GM12874 (cell line): ENCODE measurements around the gene SDK2.

Experiments used
- TF ChIP-seq, protein P1 (sequence below): IDR thresholded peaks from 2 replicates; pipeline ENCODE4 v1.5.1; 2011; ENCODE audit warnings: low read depth, mild to moderate bottlenecking, control low read depth, low read length, moderate library complexity; ENCODE audit not compliant: insufficient read depth

SDK2 gene

DNA sequence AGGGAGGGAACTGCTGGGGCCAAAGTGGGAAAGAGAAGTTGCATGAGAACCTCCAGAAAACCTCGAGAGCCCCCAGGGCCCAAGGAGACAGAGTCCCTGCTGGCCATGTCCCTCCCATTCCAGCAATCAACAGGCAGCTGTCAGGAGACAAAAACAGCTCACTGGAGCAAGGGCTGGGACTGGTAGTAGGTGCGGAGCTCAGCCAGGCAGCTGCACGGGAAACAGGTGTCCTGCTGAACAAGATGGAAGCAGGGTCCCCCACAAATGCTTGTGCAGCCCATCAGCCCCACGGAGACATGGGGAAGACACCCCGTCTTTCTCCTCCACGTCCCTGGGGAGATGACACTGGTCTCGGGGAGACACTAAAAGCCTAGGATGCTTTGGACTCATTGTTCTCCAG, 34.5 kb downstream of the SDK2 start:
- TF ChIP-seq, protein P1, sequence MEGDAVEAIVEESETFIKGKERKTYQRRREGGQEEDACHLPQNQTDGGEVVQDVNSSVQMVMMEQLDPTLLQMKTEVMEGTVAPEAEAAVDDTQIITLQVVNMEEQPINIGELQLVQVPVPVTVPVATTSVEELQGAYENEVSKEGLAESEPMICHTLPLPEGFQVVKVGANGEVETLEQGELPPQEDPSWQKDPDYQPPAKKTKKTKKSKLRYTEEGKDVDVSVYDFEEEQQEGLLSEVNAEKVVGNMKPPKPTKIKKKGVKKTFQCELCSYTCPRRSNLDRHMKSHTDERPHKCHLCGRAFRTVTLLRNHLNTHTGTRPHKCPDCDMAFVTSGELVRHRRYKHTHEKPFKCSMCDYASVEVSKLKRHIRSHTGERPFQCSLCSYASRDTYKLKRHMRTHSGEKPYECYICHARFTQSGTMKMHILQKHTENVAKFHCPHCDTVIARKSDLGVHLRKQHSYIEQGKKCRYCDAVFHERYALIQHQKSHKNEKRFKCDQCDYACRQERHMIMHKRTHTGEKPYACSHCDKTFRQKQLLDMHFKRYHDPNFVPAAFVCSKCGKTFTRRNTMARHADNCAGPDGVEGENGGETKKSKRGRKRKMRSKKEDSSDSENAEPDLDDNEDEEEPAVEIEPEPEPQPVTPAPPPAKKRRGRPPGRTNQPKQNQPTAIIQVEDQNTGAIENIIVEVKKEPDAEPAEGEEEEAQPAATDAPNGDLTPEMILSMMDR: no peak

DNA sequence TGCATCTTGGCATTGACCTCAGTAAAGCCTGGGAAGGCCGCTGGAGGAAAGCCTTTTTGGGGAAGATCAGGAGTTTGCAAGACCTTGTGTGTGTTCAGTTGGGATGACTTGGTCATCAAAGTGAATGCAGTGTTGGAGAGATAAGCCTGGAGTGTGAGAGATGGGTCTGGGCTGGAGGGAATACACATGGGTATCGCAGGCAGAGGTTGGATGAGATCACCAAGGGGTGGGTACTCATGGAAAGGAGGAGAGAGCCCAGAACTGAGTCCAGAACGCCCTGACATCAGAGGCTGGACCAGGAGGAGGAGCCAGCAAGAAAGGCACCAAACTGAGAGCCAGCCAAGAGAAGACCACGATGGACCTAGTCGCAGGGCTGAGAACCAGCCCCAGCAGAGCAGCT, 35.2 kb downstream of the SDK2 start:
- TF ChIP-seq, protein P1: no peak

DNA sequence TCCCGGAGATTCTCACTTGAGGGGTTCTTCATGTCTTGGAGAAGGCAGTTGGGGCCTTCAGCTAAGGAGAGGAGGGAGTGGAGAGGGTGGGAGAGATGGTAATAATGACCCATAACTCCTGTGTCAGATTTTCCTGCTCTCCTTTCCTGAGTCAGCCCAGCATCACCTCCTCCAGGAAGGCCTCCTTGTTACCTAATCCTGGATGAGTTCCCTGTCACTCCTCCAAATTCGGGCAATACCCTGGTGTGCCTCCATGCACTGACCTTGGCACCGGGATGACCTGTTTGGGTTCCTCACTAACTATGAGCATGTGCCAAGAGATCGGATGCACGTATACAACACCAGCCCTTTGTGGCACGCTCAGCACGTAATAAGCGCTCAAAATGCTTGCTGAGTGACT, 38.8 kb downstream of the SDK2 start:
- TF ChIP-seq, protein P1: no peak

DNA sequence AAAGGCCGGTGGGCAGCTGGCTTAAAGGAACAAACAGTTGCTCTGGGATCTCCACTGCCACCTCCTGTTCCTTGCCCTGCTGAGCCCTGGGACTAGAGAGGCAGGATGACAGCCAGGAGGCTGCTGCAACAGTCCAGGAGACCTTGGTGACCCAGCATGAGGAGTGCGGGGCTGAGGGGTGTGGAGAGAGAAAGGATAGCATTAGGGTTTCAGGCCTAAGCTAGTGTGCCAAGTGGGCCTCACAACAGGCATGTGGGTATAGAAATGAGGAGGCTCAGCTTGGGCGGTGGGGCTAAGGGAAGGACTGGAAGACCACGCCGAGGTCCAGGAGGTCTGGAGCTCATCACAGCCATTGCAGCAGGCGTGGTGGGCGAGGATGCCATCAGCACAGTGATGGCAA, 39.8 kb downstream of the SDK2 start:
- TF ChIP-seq, protein P1: no peak

DNA sequence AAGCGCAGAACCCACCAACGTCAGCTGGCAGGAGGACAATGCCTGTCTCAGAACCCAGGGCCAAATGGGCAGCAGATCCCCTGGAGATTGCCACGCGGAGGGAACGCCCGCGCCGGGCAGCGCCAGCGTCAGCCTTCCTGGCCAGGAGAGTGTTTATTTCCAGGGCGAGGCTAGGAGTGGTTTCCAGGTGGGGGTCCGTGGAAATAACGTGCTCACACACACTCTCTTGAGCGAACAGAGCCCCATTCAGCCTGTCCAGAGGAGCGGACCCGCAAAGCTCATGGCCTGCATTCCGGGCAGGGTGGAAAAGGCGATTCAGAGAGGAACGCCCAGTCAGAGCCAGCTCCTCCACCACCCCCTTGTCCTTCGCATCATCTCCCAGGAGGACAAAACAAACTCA, 40.3 kb downstream of the SDK2 start:
- TF ChIP-seq, protein P1: no peak

DNA sequence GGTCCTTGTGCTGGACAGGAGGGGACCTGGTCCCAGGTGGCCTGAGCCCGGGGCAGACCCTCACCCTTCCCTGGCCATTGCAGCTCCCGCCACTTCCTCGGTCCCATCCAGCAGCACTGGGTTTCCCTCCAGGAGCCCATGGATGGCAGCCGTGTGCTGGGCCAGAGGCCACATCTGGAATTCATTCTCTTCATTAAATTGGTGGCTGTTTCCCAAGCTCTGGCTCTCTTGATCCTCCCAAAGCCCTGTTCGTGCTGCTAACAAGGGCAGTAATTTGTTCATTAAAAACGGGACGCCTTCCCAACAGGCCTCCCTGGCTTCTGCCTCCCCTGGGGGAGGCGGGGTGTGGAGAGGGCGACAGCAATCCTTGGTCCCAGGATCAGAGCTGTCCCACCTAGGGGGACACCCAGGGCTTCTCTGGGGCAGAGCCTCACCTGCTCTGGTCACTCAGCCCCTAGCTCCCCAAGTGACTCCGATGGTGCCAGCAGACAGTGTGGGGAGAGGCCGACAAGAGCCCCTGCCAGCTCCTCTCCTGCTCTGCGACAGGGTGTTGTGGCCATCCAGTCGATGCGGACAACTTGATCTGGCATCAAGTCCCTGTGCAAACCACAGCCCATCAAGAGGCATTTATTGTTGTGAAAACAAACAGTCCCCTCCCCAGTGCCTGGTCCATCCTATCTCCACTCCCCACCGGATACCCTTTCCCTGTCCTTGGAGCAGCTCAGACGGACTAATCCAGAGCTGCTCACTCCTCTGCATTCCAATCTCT, 44.0 kb downstream of the SDK2 start:
- TF ChIP-seq, protein P1: no peak

DNA sequence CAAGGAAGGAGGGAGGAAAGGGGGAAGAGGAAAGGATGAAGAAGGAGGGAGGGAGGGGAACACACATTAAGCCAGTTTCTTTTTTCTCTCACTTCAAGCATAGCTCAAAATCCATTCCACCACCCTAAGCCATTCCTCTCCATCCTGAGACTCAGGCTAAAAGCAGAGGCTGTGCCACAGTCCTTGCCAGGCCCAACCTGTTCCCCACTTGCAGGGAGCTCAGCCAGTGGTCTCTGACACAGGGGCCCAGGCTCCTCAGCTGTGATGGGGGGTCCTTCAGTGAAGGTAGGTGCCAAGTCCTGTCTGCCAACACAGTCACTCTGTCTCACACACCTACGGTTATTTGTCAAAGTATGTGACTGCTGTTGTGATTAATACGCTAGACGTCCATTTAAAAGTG, 44.6 kb downstream of the SDK2 start:
- TF ChIP-seq, protein P1: no peak

DNA sequence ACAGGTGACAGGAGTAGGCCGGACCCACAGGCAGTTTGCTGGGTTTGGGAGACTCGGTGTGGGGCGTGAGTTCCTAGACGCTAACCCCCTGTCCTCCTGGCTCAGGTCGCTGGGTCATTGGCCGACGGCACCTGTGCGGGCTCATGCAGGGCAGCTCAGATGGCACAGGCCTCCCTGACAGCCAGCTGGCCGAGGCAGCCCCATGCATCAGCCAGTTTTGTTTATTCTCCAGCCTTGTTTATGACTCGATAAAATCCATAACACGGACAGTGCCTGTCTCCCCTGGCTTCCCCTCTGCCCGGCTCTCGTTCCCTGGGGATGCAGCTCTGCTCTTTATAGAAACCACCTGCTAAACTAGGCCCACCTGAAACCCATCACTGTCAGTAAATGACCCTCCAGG, 46.0 kb downstream of the SDK2 start:
- TF ChIP-seq, protein P1: no peak
